NCI-H2196 treated with DMSO at 0.1 percent for 48 hours (cell line): ENCODE results near the gene ARL2BP.
"Not testable (repeated sequence)": the region's sequence is repeated elsewhere in the genome, so short reads cannot be mapped to it uniquely, and the experiment has no call there.

Source experiments
- DNase-seq: peaks from one replicate; lab custom pipeline; 2025; ENCODE audit not compliant: unreplicated experiment; lab: John Stamatoyannopoulos, UW

The ARL2BP gene

DNA sequence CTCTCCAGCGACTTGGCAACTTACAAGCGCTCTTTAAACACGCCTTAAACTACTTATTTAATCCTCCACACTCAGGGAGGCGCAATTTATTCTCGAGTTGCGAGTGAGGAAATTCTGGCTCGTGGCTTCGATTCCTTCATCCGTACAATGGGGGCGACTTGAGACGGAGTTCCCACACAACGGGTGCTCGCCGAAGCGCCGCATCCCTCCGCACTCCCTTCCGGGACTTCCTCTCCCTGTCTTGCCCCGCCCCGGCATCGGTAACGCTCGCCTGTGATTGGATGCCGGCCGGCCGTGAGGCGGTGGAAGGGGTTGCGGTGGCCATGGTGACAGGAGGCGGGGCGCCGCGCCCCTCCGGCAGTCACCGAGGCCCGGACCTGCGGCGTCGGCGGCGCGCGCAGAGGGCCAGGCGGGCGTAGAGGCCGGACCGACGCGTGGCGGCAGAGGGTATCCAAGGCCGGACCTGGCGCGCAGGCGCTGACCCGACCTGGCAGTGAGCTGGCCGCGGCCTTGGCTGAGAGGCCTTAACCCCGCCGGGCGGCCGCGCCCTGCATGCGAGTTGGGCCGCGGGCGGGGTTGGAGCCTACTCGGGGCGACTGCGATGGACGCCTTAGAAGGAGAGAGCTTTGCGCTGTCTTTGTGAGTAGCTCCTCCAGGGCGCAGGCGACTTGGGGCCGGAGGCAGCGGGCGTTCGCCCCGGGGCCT lies at the start of gene ARL2BP:
Gene ARL2BP, plus strand, starts transcription at position 493 of the 705 bp plus-strand sequence. Its CDS starts 109 bp downstream, at position 602.
- DNase-seq: peak; percentile 81

DNA sequence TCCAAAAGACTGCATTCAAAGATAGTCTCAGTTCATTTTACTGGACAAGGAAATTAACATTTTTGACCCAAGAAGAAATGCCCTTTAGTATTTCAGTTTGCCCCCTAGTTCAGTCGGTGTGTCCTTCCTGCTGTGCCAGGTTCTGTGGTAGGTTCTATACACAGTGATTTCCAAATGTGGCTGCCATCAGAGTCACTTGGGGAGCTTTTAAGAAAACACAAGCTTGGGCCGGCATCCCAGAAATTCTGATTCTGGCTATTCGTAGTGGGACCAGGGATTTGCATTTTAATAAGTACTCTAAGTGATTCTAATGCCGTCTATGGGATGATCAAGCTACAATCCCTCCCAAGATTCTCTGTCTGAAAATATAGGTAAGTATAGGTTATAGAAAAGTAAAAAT lies 48.8 kb upstream of the ARL2BP start:
- no peak for DNase-seq

DNA sequence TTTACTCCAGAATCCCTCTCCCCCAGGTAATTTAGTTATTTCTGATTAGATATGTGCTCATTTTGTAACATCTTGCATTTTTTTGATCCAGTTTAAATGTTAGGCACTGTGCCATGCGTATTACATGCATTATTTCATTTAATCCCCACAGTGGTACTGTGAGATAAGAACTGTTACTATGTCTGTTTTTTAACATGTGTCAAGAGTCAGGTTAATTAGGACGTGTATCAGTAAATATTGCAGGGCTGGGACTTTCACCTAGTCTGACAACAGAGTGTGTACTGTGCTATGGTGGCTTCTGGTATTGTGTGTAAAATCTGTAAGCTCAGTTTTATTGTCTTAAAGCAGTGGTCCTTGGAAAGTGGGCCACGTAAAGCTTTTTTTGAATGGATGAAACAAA lies 48.3 kb upstream of the ARL2BP start:
- no peak for DNase-seq

DNA sequence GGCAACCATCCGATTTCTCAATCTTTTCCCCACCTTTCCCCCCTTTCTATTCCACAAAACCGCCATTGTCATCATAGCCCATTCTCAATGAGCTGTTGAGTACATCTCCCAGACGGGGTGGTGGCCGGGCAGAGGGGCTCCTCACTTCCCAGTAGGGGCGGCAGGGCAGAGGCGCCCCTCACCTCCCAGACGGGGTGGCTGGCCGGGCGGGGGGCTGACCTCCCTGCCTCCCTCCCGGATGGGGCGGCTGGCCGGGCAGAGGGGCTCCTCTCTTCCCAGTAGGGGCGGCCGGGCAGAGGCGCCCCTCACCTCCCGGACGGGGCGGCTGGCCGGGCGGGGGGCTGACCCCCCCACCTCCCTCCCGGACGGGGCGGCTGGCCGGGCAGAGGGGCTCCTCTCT lies 44.7 kb upstream of the ARL2BP start:
- DNase-seq: not testable (repeated sequence)

DNA sequence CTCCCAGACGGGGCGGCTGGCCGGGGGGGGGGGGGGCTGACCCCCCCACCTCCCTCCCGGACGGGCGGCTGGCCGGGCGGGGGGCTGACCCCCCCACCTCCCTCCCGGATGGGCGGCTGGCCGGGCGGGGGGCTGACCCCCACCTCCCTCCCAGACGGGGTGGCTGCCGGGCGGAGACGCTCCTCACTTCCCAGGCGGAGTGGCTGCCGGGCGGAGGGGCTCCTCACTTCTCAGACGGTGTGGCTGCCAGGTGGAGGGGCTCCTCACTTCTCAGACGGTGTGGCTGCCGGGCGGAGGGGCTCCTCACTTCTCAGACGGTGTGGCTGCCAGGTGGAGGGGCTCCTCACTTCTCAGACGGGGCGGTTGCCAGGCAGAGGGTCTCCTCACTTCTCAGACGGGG lies 44.1 kb upstream of the ARL2BP start:
- not testable (repeated sequence) for DNase-seq

DNA sequence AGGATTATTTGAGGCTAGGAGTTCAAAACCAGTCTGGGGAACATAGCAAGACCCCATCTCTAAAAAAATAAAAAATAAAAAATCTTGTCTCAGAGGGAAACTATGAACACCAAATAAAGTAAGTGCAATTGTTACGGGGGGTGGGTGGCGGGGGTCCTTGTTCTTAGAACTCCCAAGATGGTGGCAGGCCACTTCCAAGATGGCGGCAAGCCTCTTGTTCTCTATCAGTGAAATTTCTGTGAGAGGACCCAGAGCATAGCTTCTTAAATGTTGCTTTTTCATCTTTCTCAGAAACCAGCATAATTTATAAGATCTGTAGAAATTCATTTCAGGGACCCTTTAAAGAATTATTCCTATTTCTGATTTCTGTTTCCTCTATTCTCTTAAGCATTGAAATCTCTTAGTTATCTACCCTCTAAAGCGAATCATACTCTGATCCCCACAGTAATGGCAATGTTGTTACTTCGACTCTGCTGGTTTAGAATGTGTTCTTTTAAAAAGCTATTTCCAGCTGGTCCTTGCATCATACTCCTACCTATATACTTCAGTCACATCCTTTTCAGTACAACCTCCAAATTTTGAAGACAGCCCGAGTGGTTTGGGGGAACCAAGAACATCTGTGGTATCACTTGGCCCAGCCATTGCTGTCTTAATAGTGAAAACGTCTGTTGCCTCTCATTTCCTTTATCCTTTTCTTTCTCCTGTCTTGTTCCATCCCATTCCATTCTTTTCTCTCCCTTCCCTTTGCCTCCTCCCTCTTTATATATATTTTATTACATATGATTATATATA lies 42.8 kb upstream of the ARL2BP start:
- no peak for DNase-seq

DNA sequence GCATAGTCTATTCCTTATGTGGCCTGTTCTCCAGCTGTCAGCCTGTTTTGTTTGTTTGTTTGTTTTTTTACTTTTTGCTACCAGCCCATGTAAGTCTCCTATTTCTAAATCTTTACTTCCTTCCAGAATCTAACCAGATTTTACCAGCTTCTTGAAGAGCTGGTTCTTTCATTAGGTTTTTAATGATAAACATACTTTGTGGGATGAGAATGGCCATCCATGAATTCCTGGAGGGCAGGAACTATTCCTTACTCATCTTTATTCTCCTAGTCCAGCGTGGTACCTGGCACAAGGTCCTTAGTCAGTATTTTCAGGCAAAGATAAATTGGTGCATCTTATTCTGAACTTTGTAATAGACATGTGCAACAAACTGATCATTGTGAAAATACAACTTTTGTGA lies 41.6 kb upstream of the ARL2BP start:
- DNase-seq: no peak

DNA sequence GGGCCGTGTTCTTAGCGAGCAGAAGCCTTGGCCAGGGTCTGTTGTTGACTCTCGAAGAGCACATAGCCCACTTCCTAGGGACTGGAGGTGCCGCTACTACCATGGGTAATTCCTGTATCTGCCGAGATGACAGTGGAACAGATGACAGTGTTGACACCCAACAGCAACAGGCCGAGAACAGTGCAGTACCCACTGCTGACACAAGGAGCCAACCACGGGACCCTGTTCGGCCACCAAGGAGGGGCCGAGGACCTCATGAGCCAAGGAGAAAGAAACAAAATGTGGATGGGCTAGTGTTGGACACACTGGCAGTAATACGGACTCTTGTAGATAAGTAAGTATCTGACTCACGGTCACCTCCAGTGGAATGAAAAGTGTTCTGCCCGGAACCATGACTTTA lies 40.4 kb upstream of the ARL2BP start:
- no peak for DNase-seq

DNA sequence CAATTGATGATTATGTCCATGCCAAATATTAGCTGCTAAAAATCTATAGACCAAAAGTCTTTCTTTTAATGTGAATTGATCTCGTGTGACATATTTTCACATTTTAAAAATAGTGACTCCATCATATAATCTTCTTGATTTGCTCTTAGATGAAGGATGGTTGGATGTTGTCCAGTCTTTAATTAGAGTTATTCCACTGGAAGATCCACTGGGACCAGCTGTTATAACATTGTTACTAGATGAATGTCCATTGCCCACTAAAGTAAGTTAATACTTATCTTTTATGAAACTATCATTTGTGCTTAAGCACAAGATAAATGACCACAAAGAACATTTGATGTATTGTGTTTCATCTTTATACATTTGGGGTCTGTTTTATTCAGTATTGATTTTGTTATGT lies 36.1 kb upstream of the ARL2BP start:
- DNase-seq: no peak

DNA sequence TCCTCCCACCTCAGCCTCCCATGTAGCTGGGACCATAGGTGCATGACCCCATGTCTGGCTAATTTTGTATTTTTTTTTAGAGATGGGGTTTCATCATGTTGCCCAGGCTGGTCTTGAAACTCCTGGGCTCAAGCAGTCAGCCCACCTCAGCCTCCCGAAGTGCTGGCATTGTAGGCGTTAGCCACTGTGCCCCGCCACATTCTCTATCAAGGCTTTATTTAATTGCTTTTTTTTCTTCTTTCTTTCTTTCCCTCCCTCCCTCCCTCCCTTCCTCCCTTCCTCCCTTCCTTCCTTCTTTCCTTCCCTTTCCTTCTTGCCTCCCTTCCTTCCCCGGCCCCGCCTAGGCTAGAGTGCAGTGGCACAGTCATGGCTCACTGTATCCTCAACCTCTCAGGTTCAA lies 35.3 kb upstream of the ARL2BP start:
- DNase-seq: no peak

DNA sequence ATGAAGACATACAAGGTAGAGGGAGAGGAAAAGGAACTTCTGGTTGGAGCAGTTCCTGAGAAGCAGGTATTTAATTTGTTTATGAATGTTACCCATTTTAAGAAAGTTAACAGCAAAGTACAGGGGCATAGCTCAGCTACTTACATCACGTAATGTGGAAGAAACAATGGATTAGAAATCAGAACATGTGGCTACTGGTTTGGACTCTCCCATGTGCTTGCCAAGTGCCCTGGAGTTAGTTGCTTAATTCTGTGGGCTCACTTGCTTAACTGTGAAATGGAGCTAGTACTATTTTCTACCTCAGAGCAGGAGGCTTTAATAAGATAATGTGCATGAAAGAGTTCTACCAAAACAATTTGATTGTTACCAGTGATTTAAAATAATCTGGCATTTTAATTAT lies 31.6 kb upstream of the ARL2BP start:
- no peak for DNase-seq

DNA sequence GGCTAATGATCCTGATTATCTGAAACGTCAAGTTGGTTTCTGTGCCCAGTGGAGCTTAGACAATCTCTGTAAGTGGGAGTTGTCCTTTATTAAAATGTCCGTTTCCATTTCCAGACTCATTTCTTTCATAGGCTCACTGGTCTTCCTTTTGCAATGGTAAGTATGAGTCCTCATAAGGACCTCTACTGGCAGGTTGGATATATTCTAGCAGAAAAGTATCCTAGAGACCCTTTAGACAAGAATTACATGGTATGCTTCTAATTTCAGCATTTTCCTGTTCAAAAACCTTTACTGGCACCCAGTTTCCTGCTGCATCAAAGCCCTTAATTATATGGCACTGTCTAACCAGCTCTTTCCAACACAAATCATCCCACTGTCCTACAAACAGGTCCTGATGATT lies 28.1 kb upstream of the ARL2BP start:
- no peak for DNase-seq

DNA sequence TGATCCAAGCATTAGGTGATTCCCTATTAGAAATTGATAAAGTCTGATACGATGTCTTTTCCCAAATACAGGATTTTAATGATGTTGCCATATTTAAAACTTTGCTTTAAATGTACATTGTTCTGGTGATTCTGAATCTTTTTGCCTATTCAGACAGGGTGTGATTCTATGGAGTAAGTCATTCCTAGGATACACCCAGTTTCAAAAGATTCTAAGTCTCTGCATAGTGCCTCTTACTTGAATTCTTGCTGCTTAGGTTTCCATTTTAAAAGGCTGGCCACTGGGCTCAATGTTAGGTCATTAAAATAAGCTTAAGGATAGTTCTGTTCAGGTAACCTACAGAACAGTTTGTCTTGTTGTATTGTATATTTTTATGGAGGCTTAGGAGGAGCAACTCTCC lies 22.0 kb upstream of the ARL2BP start:
- DNase-seq: no peak

DNA sequence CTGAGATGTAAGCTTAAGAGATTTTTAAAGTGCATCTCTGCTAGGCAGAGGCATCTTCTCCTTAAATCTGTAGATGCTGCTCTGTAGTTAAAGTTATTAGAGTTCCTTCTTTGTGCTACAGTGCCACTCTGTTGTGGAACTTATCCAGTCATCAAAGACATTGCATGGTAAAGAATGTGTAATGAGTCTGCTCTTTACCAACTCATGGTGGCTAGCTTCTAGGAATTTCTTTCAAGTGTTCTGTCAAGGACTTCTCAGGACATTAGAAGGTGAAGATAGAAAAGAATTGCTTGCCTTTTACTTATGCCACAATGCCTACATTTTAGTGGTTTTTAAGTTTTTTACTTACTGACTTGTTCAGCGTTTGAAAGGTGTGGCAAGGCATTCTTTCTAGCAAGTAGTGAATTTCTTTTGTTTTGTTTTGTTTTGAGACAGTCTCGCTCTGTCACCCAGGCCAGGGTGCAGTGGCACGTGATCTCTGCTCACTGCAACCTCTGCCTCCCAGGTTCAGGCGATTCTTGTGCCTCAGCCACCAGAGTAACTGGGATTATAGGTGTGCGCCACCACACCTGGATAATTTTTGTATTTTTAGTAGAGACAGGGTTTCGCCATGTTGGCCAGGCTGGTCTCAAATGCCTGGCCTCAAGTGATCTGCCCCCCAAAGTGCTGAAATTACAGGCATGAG lies 20.3 kb upstream of the ARL2BP start:
- no peak for DNase-seq

DNA sequence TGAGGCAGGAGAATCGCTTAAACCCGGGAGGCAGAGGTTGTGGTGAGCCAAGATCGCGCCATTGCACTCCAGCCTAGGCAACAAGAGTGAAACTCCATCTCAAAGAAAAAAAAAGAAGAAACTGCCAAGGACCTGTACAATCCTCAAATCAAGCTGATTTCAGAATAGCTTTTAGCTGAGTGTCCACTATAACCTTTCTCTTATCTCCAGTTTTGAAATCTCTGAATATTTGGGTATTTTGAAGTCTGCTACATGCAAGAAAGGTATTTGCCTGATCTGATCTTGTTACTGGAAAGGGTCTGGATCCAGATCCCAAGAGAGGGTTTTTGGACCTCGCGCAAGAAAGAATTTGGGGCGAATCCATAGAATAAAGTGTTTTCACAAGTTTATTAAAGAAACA lies 19.1 kb upstream of the ARL2BP start:
- no peak for DNase-seq

DNA sequence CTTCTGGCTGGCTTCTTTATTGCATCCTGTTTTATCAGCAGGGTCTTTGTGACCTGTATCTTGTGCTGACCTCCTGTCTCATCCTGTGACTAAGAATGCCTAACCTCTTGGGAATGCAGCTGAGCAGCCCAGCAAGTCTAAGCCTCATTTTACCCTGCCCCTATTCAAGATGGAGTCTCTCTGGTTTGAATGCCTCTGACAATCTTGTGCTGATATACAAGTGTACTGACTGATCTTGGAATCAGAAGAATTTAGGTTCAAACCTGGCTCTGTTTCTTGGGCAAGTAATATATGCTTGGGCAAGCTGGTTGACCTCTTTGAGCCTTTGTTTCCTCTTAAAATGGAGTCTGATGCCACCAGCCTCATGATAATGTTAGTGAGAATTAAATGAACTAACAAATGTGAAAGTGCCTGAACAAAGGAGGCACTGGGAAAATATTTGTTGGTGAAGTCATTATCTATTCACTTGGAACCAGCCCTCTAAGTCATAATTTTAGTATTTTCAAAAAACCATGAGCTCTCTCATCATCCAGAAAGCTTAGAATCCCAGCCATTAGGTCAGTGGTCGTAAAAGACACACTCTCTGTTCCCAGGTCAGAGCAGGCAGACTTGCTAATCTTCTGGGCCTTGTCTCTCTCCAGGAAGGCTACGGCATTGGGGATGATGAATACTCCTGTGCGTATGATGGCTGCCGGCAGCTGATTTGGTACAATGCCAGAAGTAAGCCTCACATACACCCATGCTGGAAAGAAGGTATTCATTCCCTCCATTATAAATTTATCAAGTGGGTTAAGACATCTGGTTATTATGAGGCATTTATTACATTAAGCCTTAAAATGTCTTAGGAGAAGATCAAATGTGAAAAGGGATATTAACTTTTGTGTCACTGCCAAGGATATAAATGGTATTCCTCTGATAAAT lies 18.1 kb upstream of the ARL2BP start:
- DNase-seq: no peak

DNA sequence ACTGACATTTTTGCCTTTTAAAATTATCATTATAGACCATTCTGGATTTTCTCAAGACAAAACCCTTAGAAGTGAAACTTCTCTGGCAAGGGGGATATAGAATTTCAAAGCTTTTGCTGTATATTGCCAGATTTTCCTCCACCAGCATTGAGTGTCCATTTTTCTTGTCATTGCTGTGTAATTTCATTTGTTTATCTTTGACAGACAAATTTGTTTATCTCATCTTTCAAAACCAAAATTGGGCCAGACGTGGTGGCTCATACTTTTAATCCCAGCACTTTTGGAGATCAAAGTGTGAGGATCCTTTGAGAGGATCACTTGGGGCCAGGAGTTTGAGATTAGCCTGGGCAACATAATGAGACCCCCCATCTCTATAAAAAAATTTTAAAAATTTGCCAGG lies 16.0 kb upstream of the ARL2BP start:
- DNase-seq: no peak

DNA sequence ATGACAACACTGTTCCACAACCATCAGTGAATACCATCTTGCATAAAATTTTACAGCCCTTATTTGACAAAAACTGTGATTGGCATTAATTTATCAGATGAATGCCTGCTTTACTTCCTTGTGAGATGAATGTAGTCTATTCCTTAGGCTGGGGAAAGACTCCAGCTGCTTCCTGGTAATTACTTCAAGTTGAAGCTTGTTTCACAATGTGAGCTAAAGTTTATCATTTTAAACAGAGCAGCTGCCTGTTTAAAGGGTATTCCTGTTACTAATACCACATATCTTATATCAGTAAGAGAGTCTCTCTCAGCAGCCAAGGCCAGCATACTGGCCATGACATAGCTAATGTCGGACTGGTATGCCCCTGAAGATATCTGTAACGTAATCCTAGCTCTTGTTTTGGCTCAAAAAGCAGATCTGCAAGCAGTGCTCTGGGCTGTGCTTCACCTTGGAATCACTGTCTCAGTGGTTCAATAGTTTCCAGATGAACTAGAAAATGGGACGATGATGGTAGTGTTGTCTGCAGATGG lies 13.2 kb upstream of the ARL2BP start:
- peak; percentile 5 for DNase-seq

DNA sequence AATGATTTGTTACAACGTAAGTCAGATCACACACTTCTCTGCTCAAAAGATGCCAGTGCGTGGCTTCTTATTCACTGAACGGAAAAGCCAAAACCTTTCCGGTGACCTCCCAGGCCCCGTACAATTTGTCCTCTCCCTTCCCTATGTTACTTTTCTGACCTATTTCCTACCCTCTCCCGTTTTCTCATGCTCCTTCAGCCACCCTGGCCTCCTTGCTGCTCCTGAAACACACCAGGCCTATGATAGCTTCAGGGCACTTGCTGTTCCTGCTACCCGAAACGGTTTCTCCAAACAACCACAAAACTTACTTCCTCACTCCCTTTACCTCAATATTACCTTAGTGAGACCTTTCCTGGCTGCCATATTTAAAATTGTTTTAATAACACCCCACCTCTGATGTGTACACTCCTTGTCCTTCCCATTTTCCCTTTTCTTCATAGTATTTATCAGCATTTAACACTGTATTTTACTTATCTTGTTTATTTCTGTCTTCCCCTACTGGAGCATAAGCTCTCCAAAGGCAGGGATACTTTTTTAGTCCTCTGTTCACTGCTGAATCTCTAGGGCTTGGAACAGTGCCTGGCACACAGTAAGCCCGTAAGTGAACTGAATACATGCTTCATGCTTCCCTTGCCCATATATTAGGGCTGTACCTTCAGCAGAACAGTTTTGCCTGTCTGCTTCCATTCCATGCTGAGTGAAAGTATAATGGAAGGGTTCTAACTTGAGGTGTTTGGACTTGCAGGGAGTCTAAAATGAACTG lies 10.9 kb upstream of the ARL2BP start:
- no peak for DNase-seq

DNA sequence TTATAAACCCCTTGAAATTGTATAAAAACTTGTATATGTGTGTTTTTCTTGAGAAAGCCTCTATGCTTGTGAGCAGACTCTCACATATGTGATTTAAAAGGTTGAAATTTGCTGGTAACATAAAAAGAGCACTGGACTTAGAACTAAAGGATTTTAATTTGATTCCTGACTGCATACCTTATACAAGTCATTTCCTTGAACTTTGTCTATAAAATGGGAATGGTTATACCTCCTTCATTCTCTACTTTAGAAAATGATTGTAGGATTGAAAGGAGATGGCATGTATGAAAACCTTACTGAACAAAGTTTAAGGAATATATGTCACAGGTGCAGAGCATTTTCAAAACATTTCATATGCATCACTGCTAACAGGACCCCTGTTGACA lies 10.4 kb upstream of the ARL2BP start:
- no peak for DNase-seq
